ENCODE results near the gene IGFBP6.

DNA sequence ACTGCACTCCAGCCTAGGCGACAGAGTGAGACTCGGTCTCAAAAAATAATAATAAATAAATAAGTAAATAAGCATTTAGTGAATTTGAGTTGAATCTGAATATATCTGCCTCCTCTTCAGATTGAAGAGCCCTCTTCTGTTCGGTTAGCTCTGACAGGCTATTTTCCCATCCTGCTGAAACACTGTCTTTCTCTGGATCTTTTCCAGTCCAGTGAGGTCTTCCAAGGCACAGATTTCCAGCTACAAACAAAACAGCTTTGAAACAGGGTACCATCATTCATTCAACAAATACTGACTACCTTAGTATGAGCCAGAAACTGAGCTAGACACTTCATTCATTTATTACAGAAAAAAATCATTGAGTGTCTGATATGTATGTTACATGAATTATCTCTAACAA, 11.1 kb upstream of the IGFBP6 start:
- TF ChIP-seq EZH2 (IDR thresholded peaks at IDR 0.05; ENCODE audit: borderline replicate concordance, insufficient read depth, low read length, poor library complexity, severe bottlenecking), result no peak
- TF ChIP-seq EP300 (conservative IDR thresholded peaks at IDR 0.05; ENCODE audit: poor library complexity, severe bottlenecking), result no peak
- TF ChIP-seq CTCF (IDR thresholded peaks at IDR 0.05; ENCODE audit: poor library complexity, severe bottlenecking), result no peak
- no peak for TF ChIP-seq RAD21 (conservative IDR thresholded peaks at IDR 0.05)

All from neural cell (in vitro differentiated cells).